Stimulated activated CD4-positive, alpha-beta T cell treated with anti-CD3 and anti-CD28 coated beads, TNF-alpha, amount 100 ng/mL, for 4 hours (primary cell): ENCODE results near the gene SLC4A1AP.

Experiments used
- DNase-seq, 3 experiments: peaks; one replicate each; pipeline ENCODE4 v3.0.0-alpha.2; 2020; ENCODE audit warnings: low read depth in 3 of 3

The SLC4A1AP gene

DNA sequence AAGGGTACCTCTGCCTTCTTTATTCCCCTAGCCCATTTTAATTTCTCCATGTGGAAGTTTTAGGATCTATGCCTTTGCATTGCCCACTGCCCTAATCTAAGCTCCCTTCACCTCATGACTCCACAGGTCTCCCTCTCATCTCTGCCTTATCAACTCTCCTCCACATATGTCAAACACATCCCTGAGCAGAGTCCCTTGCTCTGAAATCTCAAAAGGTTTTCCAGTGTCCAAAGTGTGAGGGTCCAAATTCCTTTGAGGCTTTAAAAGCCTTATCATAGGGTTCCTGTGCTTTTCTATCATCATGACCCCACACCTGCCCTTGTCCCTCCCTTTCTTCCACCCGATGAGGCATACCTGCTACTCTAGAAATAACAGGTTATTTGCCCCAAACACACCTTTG, 38.6 kb downstream of the SLC4A1AP start:
- DNase-seq, result no peak

DNA sequence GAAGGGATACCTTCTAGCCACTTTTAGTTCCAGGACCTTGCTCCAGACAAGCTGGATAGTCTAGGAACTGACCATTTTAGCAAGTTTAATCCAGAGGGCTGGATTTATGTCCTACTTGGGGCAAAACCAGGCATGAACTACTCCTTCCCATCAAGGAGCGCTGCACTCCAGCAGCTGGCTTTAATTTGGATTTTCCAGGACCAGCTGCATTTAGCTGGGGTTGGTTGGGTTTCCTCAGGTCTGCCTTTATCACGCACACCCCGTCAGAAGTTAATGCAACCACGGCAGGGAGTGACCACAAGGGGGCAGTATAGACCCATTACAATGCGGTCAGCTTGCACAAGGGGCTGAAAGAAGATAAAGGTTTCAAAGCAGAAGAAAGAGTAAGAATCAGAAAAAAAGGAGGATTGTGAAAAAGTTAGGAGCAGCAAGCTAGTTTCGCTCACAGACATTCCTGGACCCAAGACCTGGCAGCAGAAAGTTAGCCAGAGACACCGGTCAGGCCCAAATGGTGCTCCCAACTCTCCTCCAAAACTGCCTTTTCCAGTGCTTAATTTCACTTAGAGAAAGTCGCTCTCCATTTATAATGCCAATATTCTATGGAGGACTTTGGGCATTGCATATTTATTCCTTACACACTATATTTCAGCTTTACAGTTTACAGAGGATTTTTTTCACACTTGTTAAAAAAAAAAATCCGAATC, 40.1 kb downstream of the SLC4A1AP start:
- DNase-seq, result peak; percentile 67 to 83 (median 74)

DNA sequence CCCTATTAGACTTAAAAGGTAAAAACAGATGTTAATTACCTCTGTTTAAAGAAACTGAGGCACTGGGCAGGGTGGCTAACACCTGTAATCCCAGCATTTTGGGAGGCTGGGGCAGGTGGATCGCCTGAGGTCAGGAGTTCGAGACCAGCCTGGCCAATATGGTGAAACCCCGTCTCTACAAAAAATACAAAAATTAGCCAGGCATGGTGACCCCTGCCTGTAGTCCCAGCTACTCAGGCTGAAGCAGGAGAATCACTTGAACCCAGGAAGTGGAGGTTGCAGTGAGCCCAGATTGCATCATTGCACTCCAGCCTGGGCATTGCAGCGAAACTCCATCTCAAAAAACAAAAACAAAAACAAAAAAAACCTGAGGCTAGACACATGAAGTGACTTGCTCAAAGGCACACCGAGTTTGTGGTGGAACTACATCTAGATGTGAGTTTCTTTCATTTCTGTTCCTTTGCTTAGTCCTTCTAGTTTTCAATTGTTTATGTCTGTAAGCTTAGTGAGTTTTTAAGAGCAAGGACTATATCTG, 40.7 kb downstream of the SLC4A1AP start:
- DNase-seq, result no peak

DNA sequence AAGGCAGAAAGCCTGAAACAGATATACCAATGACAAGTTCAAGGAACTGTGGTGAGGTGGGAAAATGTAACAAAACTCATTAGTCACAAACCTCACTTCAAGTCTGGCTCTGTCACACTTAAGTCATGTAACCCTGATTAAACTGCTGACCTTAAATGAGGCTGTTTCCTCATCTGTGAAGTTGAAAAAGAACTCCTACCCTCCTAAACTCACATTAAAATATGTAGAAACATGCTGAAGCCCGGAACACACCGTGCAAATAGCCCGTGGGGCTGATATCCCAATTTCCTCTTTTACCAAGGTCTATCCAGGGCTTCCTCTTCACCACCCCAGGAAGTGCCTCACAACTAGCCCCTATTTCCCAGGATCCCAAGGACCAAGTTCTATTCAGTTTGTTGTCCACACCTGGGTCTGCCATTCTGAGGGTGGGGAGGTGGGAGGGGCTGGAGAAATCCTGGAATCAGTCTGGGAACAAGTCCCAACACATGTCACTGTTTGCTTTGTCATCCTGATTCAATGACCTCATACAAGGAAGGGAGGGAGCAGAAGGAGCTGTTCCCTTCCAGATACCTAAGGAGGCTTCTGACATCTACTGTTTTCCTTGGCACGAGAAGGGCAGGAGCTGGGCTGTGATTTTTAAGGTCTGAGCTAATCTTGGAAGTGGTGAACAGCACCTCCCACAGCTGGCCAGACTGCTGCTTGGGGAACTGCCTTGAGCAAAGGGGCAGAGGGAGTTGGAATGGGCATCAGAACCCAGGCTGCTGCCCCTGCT, 42.3 kb downstream of the SLC4A1AP start:
- no peak for DNase-seq

DNA sequence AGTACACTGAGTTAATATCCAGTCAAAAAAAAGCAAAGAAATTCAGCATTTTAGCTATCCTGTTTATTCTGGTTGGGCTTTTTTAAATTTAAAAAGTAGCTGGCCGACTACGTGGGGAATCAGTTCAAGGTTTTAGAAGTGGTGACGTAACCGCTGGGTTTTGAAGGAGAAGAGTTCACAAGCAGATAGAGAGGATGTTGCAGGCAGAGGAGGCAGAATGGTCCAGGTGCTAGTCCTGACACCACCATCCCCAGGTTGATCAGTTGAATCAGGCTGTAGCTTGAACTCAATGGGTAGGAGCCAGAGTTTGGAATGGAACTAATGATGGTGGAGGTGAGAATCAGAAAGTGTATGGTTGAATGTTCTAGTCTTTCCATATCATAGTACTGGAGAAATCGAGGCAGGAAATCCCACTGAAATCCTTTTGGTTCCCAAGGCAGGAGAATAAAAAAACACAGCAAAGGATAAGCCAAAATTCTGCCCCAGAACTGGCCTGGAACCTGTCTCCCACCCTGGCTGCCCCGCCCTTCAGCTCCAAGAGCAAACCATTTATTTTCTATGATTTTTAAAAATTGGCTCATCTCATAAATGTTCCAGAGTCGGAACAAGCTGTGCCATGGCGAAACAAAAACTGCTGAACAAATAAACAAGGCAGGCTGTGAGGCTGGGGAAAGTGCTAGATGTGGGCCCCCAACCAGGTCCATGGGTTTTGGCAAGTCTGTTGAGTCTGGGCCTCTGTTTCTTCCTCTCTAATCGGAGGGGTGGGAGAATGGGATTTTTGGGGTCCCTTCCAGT, 44.0 kb downstream of the SLC4A1AP start:
- DNase-seq, result no peak

DNA sequence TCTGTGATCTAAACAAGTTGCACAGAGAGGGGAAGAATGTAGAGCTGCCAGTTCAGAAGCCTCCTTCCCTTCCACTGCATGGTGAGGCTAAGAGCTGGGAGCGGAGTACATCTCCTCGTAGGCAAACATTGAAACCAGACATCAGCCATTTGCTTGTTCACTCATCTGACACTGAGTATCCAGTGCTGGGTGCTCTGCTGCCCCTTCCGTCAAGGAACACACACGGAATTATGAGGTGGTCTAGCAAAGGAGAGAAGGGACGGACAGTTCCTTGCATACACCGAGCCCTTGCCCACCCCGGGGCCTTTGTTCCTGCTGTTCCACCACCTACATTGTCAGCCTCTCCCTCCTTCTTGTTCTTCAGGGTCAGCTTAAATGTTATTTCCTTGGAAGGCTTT, 44.6 kb downstream of the SLC4A1AP start:
- DNase-seq, result no peak

DNA sequence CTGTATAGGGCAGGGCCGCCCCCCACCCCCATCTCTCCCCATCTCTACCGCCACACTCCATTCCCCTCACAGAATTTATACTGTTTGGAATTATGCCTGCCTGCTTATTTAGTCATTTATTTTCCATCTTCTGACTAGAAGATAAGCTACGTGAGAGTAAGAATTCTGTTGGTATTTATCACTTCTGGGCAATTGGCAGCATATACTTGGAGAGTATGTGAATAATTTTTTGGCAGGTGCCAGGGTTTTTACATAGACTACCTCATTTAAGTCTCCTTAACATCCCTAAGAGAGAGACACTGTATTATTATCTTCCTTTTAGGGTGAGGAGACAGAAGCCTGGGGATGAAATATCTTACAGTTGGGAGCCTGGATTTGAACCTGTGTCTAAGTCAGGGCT, 45.0 kb downstream of the SLC4A1AP start:
- DNase-seq, result no peak

DNA sequence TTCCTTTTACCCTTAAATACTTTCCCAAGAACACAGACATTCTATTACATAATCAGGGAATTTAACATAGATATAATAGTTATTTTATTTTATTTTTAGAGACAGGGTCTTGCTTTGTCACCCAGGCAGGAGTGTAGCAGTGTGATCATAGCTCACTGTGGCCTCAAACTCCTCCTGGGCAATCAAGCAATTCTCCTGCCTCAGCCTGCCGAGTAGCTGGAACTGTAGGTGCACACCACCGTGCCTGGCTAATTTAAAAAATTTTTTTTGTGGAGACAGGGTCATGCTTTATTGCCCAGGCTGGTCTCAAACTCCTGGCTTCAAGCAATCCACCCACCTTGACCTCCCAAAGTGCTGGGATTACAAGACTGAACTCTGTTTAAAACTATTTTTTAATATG, 45.6 kb downstream of the SLC4A1AP start:
- no peak for DNase-seq

DNA sequence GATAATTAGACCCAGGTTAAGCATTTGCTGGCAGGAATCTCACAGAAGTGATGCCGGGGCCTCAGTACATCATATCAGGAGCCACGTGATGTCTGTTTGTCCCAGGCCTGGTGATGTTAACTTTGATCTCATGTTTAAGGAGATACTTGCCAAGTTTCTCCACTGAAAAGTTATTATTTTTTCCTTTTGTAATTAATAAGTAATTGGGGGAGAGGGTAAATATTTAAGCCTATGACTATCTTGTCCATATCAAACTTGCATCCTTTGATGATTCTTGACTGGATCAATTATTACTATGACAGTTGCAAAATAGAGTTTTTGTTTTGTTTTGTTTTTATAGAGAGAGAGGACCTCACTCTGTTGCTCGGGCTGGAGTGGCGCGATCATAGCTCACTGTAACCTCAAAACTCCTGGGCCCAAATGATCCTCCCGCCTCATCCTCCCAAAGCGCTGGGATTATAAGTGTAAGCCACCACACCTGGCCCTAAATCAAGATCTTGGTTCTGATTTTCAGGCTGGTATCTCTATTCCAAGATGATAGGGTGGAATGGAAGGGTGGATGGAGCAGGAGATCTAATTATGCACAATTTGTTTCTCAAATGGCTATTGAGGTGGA, 46.4 kb downstream of the SLC4A1AP start:
- DNase-seq, result no peak

DNA sequence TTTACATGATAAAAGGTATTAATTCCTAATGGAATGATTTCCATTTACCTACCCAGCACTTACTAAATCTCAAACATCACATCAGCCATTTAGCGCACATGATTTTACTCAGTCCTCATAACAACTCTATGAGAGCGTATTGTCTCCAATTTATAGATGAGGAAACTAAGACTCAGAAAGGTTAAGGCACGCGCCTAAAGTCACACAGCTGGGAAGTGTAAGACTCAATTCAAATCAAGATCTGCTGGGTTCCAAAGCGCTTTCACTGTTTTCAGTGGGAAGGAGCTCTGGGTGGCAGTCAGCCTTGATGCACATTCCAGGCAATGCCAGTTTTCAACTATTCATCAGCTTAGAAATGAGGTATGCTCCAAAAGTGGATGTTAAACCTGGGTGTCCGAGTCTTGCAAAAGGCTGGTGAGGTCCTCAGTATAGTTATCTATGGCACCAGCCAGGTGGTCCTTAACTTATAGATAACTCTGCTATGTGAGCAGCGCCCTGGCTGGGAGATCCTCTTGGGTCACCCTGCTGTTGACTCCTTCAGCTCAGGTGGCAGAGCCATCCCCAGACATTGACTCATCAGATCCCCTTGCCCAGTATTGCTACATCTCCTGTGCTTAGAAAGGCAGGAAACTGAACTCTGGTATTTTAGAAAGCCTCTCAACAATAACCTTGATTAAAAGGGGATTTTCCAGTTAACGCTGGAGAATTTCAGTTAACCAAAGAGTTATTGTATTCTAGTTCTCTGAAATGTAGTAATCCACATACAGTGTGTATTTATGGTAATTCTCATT, 47.1 kb downstream of the SLC4A1AP start:
- DNase-seq, result no peak

DNA sequence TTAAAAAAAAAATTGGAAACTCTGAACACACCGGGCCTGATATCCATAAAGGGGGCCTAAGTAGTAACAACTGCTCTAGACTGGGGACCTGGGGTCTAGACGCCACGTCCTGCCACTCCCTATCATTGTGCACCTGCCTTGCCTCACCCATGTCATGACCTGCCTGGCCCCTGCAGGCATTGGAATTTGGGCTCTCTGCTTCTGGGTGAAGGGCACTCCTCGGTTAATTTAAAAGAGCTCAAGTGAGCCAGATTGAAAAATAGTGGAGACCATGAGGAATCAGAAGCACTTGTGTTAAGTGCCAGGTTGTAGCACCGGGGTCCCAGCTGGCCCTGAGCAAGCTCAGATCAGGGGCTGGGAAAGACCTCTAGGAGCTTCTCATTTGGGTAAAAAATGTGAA, 48.1 kb downstream of the SLC4A1AP start:
- no peak for DNase-seq

DNA sequence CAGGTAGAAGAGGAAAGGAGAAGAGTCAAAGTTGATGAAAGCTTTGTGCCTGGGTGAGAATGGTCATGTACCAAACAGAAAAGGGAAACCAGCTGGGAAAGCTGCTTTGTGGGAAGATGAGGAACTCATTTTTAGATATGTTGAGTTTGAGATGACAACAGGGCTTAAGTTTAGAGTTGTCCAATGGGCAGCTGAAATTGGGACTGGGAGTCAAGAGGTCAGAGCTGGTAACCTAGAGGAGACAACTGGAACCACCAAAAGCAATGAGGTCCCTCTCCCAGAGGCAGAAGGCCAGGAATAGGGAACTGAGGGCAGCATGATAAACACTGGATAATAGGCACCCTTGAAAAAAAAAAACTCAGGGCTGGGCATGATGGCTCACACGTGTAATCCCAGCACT, 48.8 kb downstream of the SLC4A1AP start:
- DNase-seq, result no peak

DNA sequence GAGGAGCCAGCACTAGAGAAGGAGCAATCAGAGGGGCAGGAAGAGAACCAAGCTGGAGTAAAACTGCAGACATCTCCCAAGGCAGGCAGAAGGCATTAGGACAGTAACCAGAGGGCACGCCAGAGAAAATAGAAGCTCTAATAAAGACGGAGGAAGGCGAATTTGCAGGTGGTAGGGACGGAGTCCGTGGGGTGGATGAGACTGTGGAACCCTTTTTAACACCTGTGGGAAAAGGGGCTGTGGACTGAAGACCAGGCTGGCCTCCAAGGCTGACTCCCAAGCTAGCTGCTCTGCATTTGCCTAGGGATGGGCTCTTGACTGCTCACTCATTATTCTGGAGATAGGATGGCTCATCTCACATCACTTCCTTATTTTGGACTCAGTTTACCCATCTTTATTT, 49.5 kb downstream of the SLC4A1AP start:
- DNase-seq, result no peak

DNA sequence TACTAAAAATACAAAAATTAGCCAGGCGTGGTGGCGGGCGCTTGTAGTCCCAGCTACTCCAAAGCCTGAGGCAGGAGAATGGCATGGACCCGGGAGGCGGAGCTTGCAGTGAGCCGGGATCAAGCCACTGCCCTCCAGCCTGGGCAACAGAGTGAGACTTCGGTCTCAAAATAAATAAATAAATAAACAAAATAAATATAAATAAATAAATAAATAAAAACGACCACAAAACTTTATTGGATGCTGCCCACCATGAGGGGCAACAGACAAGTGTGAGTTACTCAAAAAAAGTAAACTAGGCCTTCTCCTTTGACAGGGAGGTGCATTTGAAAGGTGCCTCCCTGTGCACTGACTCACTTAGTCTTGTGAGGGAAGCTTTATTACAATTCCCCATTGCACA, 50.4 kb downstream of the SLC4A1AP start:
- no peak for DNase-seq

DNA sequence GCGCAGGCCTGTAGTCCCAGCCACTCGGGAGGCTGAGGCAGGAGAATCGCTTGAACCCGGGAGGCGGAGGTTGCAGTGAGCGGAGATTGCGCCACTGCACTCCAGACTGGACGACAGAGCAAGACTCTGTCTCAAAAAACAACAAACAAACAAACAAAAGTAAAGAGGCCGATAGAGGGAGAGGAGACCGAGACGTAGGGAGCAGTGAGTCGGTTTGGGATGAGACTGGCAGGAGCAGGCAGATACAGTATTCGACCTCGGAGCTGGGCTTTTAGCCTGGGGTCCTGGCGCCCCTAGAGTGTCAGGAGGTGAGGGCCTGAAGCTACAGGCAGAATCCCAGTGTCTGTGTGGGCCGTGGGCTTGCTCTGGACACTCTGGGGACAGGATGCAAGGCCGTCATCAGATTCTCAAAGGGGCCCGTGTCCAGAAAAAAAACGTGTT, 51.2 kb downstream of the SLC4A1AP start:
- no peak for DNase-seq

DNA sequence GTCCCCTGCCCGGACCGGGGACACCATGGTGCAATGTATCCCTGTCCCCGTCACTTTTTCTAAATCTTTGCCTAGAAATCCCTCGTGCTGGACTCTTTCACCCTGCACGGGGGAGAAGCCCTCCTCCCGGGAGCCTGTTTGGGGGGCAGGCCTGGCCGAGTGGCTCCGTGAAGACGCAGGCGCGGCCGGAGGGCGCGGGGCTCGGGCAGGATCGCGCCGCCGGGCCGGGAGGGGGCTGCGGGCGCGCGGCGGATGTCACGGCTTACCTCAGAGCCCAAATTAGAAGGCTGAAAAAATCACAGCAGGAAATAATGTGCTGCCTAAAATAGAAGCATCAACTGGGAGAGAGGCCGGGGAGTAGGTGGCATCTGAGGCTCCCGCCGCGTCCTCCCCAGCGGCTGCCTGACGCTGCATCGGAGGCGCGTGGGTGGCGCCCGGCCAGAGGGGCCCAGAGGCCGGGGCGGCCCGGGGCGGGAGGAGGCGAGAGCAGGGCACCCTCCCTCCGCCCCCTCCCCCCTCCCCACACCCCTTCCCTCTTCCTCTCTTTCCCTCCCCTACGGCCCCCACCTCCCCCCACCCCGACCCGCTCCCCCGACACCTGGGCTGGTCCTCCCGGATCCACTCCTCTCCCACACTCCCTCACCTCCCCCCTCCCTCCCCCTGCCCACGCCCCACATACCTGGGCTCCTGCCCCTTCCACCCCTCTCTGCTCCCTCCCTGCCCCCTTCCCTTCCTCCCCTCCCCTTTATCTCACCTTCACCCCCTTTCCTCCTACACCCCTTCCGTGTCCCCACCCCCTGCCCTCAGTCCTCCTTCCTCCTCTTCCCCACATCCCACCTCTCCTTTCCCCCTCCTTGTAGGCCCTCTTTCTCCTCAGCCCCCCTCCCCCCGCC, 51.9 kb downstream of the SLC4A1AP start:
- no peak for DNase-seq

DNA sequence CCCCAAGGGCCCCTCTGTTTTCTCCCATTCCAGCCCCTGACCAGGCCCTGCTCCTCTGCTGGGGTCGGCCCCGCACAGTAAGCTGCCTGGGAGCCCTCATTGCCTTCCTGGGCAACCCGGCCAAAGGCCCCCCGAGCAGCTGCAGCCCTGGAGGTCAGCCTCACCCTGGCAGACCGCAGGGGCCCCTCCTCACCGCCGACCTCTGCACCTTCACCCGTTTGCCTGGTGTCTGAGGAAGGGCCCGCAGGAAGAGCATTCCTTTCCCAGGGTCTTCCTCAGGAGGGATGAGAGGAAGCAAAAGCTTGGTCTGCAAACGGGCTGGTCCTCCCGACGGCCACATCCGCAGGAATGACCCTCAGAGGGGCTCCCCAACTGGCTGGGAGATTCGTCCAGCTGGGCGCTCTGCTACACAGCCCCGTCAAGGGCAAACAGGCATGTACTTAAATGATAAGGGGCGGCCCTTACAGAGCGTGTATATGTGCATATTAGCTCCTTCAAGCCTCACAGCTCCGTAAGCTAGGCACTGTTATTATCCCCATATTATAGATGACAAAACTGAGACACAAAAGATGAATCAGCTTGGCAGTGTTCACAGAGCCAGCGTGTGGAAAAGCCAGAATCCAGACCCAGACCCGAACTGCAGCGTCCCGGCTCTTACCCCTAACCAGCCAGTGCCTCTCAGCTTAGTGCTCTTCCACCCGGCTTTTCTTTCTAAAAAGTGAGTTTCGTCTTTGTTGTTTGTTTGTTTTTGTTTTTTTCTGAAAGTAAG, 52.8 kb downstream of the SLC4A1AP start:
- DNase-seq, result no peak

DNA sequence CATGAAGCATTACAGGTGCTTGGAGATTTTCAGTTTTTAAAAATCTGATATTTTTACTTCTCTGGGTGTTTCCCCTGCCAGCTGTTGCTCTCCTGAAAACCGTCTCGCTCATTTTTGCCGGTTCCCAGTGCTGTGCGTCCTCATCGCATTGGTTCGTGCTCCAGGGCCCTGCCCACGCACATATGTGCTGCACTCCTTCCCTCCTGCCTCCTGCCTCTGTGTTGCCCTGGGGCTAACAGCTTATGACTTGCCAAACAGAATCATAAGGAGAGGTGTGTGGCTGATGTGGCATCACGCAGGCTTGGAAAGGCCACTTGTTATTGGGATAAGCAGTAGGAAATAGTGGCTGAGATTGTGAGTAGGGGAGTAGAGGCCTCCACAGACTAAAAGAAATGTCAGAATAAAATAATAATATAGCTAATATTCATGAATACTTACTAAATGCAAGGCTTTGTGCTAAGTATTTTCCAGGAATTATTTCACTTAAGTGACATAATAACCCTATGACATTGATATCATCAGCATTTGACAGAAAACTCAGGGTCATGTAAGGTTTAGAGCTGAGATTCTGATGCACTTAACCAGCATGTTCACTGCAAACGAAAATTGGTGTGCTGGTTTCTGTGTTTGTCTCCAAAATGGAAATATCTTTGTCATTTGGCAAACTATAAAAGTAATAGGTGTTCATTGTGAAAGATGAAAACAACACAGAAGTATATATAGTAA, 53.5 kb downstream of the SLC4A1AP start:
- DNase-seq, result no peak
